Measurements from ENCODE around the gene CAPN9.

Gene CAPN9

GRCh38 chr1:230807029-230807428 lies 59.8 kb downstream of the CAPN9 start:
- H3K4me3 ChIP-seq (replicated peaks; ENCODE audit: low read depth, low read length): no peak overlapping the region
- no peak for TF ChIP-seq CTCF (IDR thresholded peaks at IDR 0.05; ENCODE audit: low read depth, low read length, missing control alignments)
- no peak for DNase-seq (ENCODE audit: extremely low read depth, low read depth)

DNA sequence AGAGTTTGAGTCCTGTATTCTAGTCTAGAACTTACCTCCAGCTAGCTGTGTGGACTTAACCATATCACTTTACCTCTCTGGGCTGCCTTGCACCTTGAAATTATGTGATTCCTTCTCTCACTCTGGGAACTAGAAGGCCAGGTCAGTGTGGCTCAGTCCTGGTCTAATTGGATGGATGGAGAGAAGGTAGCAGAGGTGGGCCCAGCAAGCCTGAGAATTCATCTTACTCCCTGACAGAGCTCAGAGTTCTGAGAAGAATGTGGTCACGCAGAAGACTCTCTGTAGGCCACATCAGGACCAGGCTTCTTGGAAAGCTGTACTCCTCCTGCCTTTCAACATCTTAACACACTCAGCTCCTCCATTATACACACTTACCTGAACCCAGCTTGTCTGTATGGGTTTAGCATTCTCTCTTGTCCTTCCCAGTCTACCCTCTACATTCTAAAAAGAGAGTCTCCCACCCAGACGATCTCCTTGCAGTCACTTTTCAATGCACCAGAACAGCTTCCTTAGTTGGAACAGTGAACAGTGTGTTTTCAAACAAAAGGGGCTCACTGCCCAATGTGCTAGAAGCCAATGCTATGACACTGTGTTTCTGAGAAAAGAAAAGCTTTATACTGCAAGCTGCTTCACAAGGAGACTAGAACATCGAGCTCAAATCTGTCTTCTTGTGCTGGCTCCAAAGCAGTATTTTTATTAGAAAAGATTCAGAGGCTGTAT lies 60.5 kb downstream of the CAPN9 start:
- TF ChIP-seq CTCF (IDR thresholded peaks at IDR 0.05; ENCODE audit: low read depth, low read length, missing control alignments): no peak
- DNase-seq (ENCODE audit: extremely low read depth, low read depth): no peak
- H3K4me3 ChIP-seq (replicated peaks; ENCODE audit: low read depth, low read length): no peak overlapping the region

- TF ChIP-seq CTCF (IDR thresholded peaks at IDR 0.05; ENCODE audit: low read depth, low read length, missing control alignments): no peak
- peak; percentile 76 for DNase-seq (ENCODE audit: extremely low read depth, low read depth)
These were observed 61.2 kb downstream of the CAPN9 start for GRCh38 chr1:230808281-230808872.

GRCh38 chr1:230809256-230809990 lies 62.2 kb downstream of the CAPN9 start:
- no peak for DNase-seq (ENCODE audit: extremely low read depth, low read depth)
- no peak for TF ChIP-seq CTCF (IDR thresholded peaks at IDR 0.05; ENCODE audit: low read depth, low read length, missing control alignments)

More at GRCh38 chr1:230808281-230808872, 61.2 kb downstream of the CAPN9 start:
- no peak overlapping the region for H3K4me3 ChIP-seq (replicated peaks; ENCODE audit: low read depth, low read length)

DNA sequence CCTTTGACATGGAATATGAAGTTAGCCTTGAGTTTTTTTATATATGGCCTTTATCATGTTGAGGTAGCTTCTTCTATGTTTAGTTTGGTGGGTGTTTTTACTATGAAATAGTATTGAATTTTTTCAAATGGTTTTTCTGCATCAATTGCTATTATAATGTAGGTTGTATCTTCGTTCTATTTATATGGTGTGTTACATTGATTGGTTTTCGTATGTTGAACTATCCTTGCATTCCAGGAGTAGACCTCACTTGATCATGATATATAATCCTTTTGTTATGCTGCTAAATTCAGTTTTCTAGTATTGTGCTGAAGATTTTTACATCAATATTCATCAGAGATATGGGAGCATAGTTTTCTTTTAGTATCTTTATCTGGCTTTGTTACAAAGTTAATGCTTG lies 65.4 kb downstream of the CAPN9 start:
- H3K4me3 ChIP-seq (replicated peaks; ENCODE audit: low read depth, low read length): no peak overlapping the region
- TF ChIP-seq CTCF (IDR thresholded peaks at IDR 0.05; ENCODE audit: low read depth, low read length, missing control alignments): no peak
- DNase-seq (ENCODE audit: extremely low read depth, low read depth): no peak

More at GRCh38 chr1:230809256-230809990, 62.2 kb downstream of the CAPN9 start:
- no peak overlapping the region for H3K4me3 ChIP-seq (replicated peaks; ENCODE audit: low read depth, low read length)

- TF ChIP-seq CTCF (IDR thresholded peaks at IDR 0.05; ENCODE audit: low read depth, low read length, missing control alignments): no peak
- no peak for DNase-seq (ENCODE audit: extremely low read depth, low read depth)
- no peak overlapping the region for H3K4me3 ChIP-seq (replicated peaks; ENCODE audit: low read depth, low read length)
These were observed 67.9 kb downstream of the CAPN9 start for GRCh38 chr1:230814949-230815692.

All from HFF-Myc (cell line).